GM19043 (cell line): ENCODE data around the gene HDAC4.

Experiments used
- ATAC-seq: cut with Tn5 transposase; IDR thresholded peaks from one replicate; pipeline ENCODE4 v1.9.1; 2021; ENCODE audit warnings: low read depth; ENCODE audit not compliant: unreplicated experiment

Gene HDAC4

DNA sequence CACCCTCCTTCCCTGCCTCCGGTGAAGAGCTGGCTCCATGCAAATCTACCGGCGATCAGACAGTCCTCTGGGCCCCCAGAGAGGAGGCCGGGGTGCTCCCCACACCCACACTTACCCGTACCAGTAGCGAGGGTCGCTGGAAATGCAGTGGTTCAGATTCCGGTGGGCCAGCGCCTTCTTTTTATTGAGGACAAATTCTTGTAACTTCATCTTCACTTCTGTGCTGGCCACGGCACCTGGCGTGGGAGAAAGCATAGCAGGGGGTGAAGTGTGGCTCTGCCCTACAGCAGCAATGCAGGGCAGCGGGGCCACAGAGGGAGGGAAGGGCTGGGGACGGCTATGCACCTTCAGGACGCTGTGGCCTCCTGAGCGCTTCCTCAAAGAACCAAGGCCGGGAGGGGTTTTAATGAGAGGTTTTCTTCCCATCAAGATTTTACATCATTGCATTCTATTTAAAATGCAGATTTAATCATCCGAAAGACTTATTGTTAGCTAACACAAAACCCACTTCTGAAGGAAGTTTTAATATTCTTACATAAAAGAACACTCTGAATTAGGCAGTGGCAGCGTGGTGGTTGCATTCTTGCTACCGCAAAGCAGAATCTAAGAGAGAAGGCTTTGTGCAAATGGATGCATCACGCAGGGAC lies 237.0 kb downstream of the HDAC4 start:
- ATAC-seq = no peak

DNA sequence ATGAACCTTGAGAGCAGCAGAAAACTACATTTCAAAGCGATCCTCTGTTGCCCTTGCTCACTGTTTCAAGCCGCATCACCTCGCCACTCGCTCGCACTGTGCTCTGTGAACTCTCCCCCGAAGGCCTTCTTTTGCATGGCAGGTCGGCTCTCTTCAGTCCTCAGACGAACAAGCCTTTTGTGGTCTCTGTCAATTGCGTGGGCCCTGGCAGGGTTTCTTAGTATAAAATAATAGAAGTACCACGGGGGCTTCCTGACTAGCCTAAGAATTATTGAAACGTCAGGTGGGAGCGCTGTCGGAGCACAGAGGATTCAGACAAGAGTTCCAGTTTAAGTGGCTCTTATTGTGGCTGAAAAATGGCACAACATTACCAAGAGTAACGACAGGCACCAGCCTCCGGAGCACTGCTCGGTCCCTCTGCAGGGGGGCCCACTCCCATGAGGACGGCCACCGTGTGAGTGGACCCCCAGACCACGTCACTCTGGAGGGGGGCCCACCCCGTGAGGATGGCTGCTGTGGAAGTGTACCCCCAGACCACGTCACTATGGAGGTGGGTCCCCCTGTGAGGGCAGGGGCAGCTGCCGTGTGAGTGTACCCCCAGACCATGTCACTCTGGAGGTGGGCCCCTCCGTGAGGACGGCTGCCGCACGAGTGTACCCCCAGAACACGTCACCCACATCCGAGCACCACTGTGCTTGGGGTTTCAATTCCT lies 237.7 kb downstream of the HDAC4 start:
- no peak for ATAC-seq

GRCh38 chr2:239162141-239162821 lies 238.5 kb downstream of the HDAC4 start:
- ATAC-seq = no peak

DNA sequence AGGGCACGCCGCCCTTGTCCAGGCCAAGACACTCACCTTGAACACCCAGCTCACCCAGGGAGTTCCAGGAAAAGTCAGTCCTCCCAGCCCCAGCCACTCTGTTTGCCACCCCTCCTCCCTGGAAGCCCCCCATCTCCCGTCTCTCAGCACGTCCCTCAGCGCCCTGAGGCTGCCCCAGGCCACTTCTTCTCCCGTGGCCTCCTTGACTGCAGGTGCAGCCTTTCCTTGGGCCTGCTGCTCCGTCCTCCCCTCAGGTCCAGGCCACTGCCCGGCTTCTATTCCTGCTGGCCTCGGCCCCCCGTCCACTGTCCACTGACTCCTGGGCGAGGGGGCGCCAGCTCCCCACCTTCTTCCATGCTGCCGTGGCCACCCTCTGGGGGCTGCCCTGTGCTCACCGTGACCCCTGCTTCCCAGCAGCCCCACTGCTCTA lies 239.1 kb downstream of the HDAC4 start:
- ATAC-seq = no peak

DNA sequence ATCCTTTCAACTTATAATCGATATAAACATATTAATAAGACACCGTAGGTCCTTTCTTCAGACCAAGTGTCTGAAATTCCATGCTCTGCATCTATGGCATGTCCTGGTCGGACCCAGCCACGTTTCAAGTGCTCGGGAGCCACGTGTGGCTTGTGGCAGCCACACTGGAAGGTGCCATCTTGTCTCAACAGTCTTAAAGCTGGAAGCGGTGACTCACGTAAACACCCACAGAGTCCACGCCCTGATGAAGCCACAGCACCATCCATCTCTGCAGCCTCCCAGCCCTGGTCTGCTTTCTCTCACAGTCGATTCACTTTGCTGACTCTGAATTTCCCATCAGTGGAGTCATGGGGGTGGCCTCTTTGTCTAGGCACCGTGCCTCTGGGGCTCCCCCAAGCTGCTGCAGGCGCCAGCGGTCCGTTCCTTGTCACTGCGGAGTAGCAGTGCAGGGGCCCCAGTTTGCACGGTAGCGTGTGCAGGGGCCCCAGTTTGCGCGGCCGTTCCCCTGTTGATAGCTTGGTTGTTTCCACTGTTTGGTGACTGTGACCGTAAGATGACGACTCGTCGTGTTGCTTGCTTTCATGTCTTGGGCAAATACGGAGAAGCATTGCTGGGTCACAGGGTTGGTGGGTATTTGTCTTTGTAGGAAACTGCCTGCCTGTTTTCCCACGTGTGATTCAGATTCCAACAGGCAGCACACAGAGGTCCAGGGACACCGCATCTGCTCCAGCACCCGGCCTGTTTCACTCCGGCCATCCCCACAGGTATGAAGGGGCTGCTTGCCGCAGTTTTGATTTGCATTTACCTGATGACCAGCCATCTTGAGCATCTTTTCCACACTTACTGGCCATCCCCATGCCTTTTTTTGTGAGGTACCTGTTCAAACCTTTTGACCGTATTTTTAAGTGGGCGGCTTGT lies 240.3 kb downstream of the HDAC4 start:
- no peak for ATAC-seq

- no peak for ATAC-seq
These were observed 241.3 kb downstream of the HDAC4 start for GRCh38 chr2:239159476-239159911.

GRCh38 chr2:239158641-239159475 lies 242.0 kb downstream of the HDAC4 start:
- no peak for ATAC-seq

GRCh38 chr2:239157771-239158170 lies 243.0 kb downstream of the HDAC4 start:
- ATAC-seq = no peak

DNA sequence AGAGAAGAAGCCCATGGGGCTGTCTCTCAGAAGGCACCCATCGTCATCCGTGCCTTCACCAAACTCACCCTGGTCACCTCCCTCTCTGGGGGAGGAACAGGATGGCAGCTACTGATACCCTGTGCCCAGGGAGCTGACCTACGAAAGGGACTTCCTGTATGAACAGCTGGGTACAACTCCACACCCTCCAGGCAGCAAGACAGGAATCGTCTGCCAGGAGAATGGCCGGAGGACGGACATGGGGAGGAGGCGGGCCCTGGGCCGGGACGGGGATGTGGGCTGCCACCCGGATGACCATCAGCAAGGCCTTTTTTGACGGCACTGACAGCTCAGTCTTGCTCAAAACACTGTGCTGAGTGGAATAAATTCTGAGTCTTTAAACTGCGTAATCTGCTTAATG lies 243.6 kb downstream of the HDAC4 start:
- ATAC-seq = no peak

DNA sequence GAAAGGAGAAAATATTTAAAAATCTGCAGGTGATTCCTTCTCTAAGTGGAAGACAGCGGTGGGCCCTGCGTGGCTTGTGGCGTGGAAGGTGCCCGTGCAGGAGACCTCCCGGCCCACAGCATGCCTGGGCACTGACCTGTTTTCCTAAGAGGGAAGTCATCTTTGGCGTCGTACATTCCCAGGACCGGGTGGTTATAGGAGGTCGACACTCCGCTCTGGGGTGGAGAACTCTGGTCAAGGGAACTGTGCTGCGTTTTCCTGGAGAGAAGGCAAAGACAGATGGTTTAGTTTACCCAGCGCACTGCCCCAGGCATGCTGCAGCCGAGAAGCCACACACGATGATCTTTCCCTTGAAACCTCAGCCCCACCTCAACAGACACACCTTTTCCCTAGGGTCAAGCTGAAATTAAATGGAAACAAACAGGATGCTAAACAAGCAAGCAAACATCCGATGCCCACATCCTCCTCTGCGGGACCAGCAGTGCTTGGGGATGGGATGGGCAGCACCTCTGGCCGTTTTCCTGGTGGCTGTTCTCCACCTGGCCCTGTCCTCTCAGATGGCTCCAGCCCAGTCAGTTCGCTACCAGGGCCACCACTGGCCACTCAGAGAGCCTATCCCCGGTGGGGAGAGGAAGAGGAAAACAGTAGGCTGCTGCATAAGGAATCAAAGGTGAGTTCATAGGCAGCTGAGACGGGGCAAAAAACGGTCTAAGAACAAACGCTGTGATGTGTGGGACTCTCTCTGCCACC lies 244.1 kb downstream of the HDAC4 start:
- ATAC-seq = no peak

GRCh38 chr2:239155806-239156480 lies 244.9 kb downstream of the HDAC4 start:
- ATAC-seq = no peak

DNA sequence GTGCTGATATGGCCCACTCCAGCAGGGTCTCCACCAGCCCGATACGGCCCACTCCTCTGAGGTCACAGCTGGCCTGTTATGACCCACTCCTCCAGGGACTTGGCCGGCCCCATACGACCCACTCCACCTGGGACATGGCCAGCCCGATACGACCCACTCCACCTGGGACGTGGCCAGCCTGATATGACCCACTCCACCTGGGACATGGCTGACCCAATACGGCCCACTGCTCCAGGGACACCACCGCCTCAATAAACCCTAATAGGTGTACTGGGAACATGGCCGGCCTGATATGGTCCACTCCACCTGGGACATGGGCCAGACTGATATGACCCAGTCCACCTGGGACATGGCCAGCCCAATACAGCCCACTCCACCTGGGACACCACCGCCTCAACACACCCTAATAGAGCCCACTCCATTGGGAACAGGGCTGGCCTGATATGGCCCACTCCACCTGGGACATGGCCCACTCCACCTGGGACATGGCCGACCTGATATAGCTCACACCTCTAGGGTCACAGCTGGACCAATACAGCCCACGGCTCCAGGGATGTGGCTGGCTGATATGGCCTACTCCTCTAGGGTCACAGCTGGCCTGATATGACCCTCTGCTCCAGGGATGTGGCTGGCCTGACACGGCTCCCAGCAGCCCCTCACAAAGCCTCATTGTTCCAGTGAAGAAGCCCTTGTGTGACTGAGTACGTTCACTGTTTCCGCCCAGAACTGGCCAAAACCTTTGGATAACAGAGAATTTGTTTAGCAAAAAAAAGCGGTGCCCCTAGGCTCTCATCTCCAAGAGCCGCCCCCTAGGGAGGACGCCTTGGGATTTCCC lies 245.6 kb downstream of the HDAC4 start:
- no peak for ATAC-seq

DNA sequence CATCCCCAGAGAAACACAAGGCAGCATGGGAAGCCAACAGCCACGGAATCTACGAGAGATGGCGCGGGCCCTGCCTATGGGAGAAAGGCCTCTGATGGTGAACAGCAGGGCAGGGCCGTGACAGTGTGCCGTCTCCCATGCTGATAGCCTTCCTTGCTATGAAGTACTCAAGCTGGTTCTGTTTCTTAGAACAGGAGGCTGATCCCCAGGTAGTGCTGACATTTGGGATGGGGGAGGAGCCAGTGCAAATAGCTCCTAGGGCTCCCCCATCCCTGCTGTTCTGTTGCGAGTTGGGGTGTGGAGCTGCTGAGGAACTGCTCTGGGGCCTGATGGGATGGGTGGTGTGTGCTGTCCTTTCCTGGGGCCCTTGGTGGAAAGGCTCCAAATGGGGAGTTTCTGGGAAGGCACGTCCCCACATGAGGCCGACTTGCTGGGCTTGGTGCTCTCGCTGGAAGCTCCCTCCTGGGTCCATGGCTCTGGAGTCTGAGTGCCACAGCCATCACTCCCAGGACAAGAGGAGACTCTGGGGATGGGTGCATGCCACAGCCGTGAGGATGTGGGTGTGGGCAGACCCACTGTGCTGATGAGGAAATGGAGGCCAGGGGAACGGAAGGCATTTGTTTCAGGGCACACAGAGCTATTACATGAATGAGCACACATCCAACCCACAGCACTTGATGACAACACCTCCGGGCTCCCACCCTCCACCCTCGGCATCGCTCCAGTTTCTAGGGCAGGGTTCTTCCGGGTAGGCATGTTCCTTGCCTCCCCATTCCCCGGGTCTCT lies 246.8 kb downstream of the HDAC4 start:
- no peak for ATAC-seq

- ATAC-seq = no peak
These were observed 247.9 kb downstream of the HDAC4 start for GRCh38 chr2:239152916-239153305.

- ATAC-seq = no peak
These were observed 248.4 kb downstream of the HDAC4 start for GRCh38 chr2:239152239-239152915.
